MG63 (cell line): Measurements from ENCODE around the gene IL19. TPM values are rescaled to one million over a fixed set of nuclear protein-coding genes. Genes with fewer than 3 reads are reported as not detected.
A peak's percentile ranks its signal among the peaks of the same experiment; 100 is the strongest.

ENCODE experiments used
- DNase-seq: peaks from one replicate; pipeline ENCODE4 v3.0.0-alpha.2; 2020
- H3K27me3 ChIP-seq: fragments of 250-450 bp; sonication (Bioruptor Pico); 2 replicates; pipeline ENCODE4 v1.5.1; 2020; ENCODE audit warnings: mild to moderate bottlenecking, moderate library complexity
- H3K36me3 ChIP-seq: fragments of 250-450 bp; sonication (Bioruptor Pico); 2 replicates; pipeline ENCODE4 v1.5.1; 2020; ENCODE audit warnings: mild to moderate bottlenecking, moderate library complexity
- H3K4me3 ChIP-seq: fragments of 250-450 bp; sonication (Bioruptor Pico); 2 replicates; pipeline ENCODE4 v1.5.1; 2020; ENCODE audit warnings: mild to moderate bottlenecking, moderate library complexity
- H3K9me3 ChIP-seq: fragments of 250-450 bp; sonication (Bioruptor Pico); 2 replicates; pipeline ENCODE4 v1.5.1; 2020; ENCODE audit warnings: mild to moderate bottlenecking, moderate library complexity
- total RNA-seq: library from RNA; depleted of rRNA; stranded (reverse); fragments of >200 nt; shearing (Covaris generic); gene quantifications from 2 replicates; pipeline ENCODE4 v1.2.3, GENCODE V29; 2014; ENCODE audit warnings: low replicate concordance

IL19 gene
- total RNA-seq, 1 experiment from 2014 or later: not detected

DNA sequence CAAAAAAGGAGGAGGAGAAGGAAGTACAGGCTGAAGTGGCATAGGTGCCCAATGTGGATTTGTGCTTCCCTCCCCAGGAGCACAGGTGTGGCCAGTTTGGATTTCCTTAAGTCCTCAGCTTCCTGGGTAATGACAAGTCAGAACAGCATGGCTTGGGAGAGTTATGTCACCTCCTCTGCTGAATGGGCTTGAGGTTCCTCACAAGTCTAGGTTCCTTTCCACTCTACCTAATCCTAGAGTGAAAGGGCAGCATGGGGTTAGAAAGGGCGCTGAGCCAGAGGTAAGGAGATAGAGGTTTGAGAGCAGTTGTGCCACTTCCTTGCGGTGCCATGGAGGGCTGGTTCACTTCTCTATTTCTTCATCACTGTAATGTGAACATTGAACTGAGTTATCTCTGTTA lies 59.3 kb downstream of the IL19 start:
- no peak overlapping the region for H3K4me3 ChIP-seq
- no peaks in the 10 kb centered on the region for H3K36me3 ChIP-seq
- H3K27me3 ChIP-seq: peaks cover 2% of the 10 kb centered on the region
- no peaks in the 10 kb centered on the region for H3K9me3 ChIP-seq
- DNase-seq: no peak

DNA sequence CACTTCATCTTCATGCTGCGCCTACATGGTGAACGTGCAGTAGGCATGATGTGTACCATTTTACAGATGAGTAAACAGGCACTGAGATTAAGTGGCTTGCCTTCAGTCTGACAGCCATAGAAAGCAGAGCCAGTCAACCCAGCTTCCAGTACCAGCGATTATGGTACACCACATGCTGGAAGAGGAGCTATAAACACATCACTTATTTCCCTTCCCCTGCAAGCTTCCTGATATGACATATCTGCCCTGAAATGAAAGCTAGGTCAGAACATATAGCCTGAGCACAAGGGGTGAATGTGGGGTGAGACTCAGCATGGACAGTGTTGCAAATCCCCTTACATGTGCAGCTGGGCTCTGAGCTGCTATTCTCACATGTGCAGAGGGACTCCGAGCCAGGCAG lies 61.1 kb downstream of the IL19 start:
- peaks cover 2% of the 10 kb centered on the region for H3K27me3 ChIP-seq
- DNase-seq: no peak
- H3K9me3 ChIP-seq: no peaks in the 10 kb centered on the region
- H3K36me3 ChIP-seq: no peaks in the 10 kb centered on the region
- no peak overlapping the region for H3K4me3 ChIP-seq

DNA sequence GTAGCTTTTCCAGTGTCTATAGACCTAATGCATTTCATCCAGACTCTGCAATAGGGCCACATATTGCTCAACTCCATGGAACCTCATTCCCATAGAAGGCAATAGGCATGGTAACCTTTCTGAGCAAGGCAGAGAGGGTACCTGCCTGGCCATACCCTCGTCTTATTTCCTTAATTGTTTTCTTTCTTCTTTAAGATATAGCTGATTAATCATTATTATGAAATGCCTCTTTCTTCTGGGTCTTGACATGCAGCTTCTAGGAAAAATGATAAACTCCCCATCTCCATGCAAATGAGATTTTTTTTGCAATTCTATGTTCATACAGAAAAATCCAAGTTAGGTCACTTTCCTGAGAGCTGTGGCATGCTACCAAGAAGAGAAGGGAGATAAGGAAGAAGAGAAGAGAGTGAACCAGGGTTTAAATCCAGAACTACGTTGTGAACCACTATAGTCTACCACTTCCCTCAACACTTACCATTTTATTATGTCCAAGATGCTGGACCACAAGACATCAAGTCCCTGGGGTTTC lies 61.8 kb downstream of the IL19 start:
- Histone ChIP-seq H3K36me3 (no peaks in the 10 kb centered on the region), H3K9me3 (no peaks in the 10 kb centered on the region), H3K27me3 (peaks cover 2% of the 10 kb centered on the region), H3K4me3 (no peak overlapping the region)
- DNase-seq: no peak

DNA sequence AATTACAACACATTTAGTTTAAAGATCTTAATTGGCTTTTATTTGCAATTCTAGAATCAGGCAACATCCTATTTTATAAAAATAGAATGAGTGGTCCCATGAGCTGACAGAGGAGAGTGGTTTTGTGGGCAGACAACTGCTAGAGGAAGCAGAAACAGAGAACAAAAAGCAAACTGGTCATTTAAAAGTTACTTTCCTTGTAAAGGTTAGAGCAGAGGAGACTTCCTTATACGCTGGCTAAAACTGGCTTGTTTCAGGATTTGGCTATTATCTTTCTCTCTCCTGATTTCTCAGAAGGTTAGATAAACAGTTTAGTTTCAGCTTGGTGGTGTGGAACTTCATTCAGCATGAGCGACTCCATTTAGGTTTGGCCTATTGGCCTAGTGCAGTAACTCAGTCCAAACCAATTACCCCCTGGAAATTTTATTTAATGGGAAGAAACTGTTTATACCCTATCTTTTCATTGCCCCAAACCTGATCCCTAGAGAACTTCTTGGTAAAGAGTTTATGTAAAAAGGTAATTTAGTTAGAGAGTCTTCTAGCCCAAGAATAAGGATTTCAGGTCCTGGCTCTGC lies 62.6 kb downstream of the IL19 start:
- no peak for DNase-seq
- no peaks in the 10 kb centered on the region for H3K9me3 ChIP-seq
- no peaks in the 10 kb centered on the region for H3K36me3 ChIP-seq
- no peak overlapping the region for H3K4me3 ChIP-seq
- H3K27me3 ChIP-seq: peaks cover 2% of the 10 kb centered on the region

DNA sequence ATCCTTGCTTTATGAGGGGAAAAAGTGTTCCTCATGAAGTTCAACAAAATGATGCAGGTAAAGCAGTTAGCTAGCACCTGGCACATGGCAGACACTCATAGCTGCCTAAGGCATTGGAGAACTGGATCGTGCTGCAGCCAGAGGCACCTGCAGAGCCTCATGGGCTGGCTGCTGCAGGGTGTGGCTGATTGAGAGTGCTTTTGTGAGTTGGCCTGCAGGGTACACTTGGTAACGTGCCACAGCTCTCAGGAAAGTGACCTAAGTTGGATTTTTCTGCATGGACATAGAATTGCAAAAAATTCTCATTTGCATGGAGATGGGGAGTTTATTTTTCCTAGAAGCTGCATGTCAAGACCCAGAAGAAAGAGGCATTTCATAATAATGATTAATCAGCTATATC lies 63.2 kb downstream of the IL19 start:
- H3K27me3 ChIP-seq: peaks cover 2% of the 10 kb centered on the region
- H3K36me3 ChIP-seq: no peaks in the 10 kb centered on the region
- no peak for DNase-seq
- H3K9me3 ChIP-seq: no peaks in the 10 kb centered on the region
- no peak overlapping the region for H3K4me3 ChIP-seq

DNA sequence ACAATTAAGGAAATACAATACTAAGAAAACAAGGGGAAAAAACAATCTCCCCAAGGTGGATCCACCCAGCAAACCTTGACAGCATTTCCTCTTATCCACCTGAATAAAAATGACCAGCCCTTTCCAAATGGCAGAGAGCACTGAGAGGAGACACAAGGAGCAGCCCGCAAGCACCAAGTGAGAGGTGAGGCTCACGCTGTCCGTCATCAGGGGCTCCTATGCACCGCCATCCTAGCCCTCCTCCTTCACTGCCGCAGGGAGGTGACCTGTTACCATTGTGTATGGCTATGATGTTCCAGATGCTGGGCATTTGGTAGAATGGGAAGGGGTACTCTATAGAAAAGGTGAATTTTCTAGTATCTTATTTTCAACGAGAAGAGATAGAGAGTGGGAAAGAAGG lies 63.6 kb downstream of the IL19 start:
- H3K27me3 ChIP-seq: peaks cover 2% of the 10 kb centered on the region
- H3K4me3 ChIP-seq: no peak overlapping the region
- H3K36me3 ChIP-seq: no peaks in the 10 kb centered on the region
- no peaks in the 10 kb centered on the region for H3K9me3 ChIP-seq
- DNase-seq: no peak

DNA sequence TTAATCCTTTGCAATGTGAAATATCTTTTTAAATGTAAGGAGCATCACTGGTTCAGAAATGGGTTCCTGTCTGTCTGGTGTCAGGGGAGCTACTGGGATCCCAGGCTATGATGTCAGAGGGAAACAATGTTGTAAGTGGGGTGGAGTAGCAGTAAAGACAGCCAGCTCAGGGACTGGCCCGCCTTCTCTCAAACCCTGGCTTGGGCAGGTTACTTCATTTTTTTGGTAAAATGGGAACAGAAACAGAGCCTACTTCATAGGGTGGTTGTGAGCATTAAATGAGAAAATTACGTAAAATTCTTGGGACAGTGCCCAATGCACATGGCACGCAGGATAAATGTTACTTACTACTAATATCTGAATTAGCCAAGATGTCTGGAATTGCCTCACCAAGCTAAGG lies 64.1 kb downstream of the IL19 start:
- H3K27me3 ChIP-seq: peaks cover 2% of the 10 kb centered on the region
- no peaks in the 10 kb centered on the region for H3K36me3 ChIP-seq
- H3K9me3 ChIP-seq: no peaks in the 10 kb centered on the region
- H3K4me3 ChIP-seq: no peak overlapping the region
- peak; percentile 23 for DNase-seq

DNA sequence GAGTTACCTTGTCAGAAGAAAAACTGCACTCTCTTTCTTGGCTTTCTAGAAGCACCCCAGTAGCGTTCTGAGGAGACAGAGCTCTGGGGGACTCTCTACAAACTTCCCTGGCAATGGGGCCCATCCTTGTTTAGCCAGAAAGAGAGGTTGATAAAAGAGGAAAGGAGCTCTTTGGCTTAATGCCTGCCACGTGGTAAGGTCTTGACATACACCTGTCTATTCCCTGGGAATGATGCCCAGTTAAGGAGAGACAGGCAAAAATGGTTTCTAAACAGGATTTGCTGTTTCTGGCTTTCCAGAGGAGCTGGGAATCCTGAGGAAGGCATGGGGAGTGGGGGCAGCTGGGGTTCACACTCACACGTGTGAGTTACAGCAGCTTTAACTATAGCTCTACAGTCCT lies 64.6 kb downstream of the IL19 start:
- no peaks in the 10 kb centered on the region for H3K9me3 ChIP-seq
- H3K4me3 ChIP-seq: no peak overlapping the region
- H3K27me3 ChIP-seq: no peaks in the 10 kb centered on the region; the same call in none of the 2 replicates
- no peak for DNase-seq
- no peaks in the 10 kb centered on the region for H3K36me3 ChIP-seq

DNA sequence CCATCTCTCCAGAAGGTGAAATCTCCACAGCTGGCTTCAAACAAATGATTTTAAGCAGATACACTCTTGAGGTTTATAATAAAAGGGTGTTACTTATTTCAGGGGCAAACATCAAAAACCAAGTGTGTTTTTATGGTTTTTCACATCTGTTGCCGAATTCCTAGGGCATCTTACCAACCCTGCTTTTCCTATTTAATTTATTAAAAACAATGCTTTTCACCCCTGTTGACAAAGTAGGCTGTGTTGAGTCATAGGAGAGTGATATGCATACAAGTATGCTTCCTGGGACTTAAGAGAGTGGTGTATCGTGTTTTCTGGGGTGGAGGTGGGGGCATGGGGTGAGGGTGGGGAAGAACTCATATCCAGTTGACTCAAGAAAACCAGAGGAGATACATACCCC lies 65.5 kb downstream of the IL19 start:
- no peak for DNase-seq
- Histone ChIP-seq H3K36me3 (no peaks in the 10 kb centered on the region), H3K9me3 (no peaks in the 10 kb centered on the region), H3K27me3 (no peaks in the 10 kb centered on the region; the same call in none of the 2 replicates), H3K4me3 (no peak overlapping the region)

DNA sequence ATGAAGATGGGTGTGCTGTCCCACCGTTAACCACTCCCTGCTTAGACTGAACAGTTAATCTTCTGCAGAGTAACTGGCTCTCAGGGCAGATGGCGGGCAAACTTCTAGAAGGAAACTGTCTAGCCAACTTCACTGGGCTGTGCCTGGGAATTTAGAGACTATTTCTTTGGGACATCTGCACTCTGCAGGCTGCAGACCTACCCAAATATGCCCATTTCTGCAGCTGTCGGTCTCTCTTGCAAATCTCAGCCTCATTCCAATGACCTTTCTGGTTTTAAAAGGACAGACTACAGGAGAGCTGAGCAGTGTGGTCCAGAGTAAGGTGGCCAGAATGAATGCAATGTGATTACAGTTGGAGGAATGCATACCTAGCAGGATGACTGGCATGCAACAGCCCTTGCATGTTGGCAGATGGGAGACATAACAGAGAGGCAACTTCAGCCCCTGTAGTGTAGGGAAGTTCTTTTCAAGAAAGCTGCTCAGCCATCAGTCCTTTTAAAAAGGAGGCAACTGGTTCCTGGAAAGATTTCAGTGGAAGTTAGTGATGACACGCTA lies 68.5 kb downstream of the IL19 start:
- Histone ChIP-seq H3K27me3 (no peaks in the 10 kb centered on the region), H3K9me3 (no peaks in the 10 kb centered on the region), H3K4me3 (no peak overlapping the region), H3K36me3 (no peaks in the 10 kb centered on the region)
- no peak for DNase-seq

DNA sequence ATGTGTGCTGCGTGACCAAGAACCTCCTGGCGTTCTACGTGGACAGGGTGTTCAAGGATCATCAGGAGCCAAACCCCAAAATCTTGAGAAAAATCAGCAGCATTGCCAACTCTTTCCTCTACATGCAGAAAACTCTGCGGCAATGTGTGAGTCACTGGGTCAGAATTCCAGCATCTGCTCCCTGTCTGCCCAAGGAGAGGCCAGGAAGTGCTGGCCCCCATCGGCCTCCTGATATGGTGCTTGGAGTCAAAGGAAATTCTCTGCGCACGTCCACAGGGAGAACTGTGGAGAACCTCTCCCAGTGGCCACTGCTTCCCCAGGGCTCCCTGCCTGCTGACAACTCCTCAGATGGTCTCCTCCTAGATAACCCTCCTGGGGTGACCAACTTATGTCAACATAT lies 69.3 kb downstream of the IL19 start:
- DNase-seq: peak; percentile 79

DNA sequence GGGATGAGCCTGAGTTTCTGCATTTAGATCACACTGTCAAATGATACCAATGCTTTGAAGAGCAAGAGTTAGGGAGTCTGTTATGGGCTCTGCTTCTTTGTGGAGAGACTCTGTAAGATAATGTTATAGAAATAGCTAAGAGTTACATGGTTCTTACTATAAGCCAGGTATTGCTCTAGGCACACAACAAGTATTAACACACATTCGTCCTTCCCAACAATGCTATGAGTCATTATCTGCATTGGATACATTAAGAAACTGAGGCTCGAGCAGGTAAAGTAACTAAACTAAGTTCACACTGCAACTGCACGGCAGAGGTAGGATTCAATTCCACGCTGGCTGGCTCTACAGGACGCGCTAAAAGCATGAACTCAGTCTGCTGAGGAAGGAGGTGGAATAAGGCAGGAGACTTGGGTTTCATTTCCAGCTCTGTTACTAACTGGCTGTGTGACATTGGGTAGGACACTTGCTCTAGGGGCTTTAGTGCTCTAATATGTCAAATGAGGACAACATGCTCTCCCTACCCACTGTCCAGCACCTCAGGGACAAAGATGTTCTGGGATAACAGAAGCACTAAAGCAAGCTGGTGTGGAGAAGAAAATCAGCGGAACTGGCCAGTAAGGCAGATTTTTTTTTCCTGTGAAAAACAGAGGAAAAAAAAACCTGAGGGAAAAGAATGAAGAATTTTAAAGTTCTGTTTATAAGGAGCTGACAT lies 71.2 kb downstream of the IL19 start:
- no peak for DNase-seq
- no peaks in the 10 kb centered on the region for H3K9me3 ChIP-seq
- H3K4me3 ChIP-seq: no peak overlapping the region
- H3K27me3 ChIP-seq: no peaks in the 10 kb centered on the region
- no peaks in the 10 kb centered on the region for H3K36me3 ChIP-seq

More for the DNA sequence above, 69.3 kb downstream of the IL19 start:
- H3K36me3 ChIP-seq: no peaks in the 10 kb centered on the region
- no peaks in the 10 kb centered on the region for H3K27me3 ChIP-seq
- H3K9me3 ChIP-seq: no peaks in the 10 kb centered on the region
- no peak overlapping the region for H3K4me3 ChIP-seq

DNA sequence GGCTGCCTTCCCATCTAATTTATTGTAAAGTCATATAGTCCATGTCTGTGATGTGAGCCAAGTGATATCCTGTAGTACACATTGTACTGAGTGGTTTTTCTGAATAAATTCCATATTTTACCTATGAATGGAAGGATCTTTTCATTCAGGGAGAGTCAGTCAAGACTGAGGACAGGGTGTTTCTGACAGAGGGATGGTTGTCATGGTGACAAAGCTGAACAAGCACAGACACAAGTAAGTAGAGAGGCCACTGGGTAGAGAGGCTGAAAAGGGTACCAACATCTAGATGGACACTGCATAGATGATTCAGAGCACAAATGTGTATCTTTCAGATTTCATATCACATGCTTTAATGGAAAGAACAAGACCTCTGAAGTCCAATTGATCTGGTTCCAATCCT lies 72.3 kb downstream of the IL19 start:
- DNase-seq: no peak
- Histone ChIP-seq H3K27me3 (no peaks in the 10 kb centered on the region), H3K9me3 (no peaks in the 10 kb centered on the region), H3K36me3 (no peaks in the 10 kb centered on the region), H3K4me3 (no peak overlapping the region)

DNA sequence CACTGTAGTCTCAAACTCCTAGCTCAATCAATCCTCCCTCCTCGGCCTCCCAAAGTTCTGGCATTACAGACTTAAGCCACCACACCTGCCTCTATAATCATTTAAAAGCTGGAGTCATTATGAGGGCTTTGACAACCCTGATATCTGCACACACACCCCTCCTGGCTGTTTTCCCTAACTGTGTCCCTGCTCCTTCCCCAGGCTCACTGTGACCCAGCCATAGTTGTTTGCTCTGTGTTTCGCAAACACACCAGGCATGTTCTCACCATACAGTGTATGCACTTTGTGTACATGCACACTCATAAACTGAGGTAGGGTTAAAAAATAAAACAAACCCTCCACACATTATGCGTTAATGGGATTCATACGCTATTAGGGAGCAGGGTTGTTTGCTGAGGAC lies 73.1 kb downstream of the IL19 start:
- no peak for DNase-seq
- no peaks in the 10 kb centered on the region for H3K27me3 ChIP-seq
- no peak overlapping the region for H3K4me3 ChIP-seq
- no peaks in the 10 kb centered on the region for H3K36me3 ChIP-seq
- H3K9me3 ChIP-seq: no peaks in the 10 kb centered on the region

DNA sequence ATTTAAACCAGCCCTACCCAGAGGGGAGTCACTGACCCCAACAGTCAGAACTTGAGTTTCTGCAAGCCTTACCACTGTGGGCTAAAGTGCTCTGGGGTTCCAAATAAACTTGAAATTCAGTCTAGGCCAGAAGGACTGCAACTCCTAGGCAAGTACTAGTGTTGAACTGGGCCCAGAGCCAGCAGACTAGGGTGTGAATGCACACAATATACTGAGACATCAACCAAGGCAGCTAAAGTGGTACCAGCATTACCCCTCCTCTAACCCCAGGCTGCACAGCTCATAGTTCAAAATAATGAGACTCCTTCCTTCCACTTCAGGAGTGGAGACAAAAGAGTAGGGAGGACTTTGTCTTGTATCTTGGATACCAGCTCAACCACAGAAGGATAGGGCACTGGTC lies 75.9 kb downstream of the IL19 start:
- Histone ChIP-seq H3K4me3 (no peak overlapping the region), H3K9me3 (peaks cover 6% of the 10 kb centered on the region; the same call in 1 of the 2 replicates), H3K27me3 (no peaks in the 10 kb centered on the region), H3K36me3 (no peaks in the 10 kb centered on the region)
- DNase-seq: no peak

DNA sequence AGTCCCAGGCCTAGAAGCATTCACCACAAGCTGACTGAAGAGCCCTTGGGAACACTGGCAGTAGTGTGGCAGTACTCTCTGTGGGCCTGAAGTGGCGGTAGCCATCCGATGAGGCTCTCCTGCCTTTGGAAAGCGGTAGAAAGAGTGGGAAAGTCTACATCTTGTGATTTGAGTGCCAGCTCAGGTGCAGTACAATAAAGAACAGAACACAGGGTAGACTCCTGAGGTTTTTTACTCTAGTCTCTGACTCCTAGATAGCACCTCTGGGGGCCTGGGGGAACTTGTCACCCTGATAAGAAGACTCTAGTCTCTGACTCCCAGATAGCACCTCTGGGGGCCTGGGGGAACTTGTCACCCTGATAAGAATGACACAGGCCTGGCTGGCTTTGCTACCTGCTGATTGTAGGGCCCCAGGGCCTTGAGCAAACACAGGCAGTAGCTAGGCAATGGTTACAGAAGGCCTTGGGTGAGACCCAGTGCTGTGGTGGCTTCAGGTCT lies 76.8 kb downstream of the IL19 start:
- no peak for DNase-seq
- no peaks in the 10 kb centered on the region for H3K36me3 ChIP-seq
- peaks cover 11% of the 10 kb centered on the region for H3K9me3 ChIP-seq
- no peak overlapping the region for H3K4me3 ChIP-seq
- H3K27me3 ChIP-seq: no peaks in the 10 kb centered on the region

DNA sequence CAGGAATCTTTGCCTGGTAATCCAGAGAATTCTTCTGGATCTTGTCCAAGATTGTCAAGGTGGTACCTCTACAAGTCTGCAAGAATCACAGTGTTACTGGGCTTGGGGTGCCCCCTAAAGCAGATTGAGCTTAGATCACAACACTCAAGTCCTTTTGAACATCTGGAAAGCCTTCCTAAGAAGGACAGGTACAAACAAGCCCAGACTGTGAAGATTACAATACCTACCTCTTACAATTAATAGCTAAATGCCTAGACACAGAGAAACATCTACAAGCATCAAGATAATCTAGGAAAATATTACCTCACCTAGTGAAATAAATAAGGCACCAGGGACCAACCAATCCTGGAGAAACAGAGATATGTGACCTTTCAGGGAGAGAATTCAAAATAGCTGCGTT lies 77.4 kb downstream of the IL19 start:
- Histone ChIP-seq H3K27me3 (no peaks in the 10 kb centered on the region), H3K36me3 (no peaks in the 10 kb centered on the region), H3K4me3 (no peak overlapping the region), H3K9me3 (peaks cover 17% of the 10 kb centered on the region)
- DNase-seq: no peak

DNA sequence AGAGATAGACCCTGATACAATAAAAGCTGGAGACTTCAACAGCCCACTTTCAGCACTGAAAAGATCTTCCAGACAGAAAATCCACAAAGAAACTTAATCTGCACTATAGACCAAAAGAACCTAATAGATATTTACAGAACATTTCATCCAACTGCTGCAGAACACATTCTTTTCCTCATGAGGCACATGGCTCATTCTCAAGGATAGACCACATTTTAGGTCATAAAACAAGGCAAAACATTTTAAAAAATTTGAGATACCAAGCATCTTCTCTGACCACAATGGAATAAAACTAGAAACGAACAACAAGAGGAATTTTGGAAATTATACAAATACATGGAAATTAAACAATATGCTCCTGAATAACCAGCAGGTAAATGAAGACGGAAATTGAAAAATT lies 79.8 kb downstream of the IL19 start:
- Histone ChIP-seq H3K36me3 (no peaks in the 10 kb centered on the region), H3K4me3 (no peak overlapping the region), H3K27me3 (no peaks in the 10 kb centered on the region), H3K9me3 (peaks cover 25% of the 10 kb centered on the region)
- DNase-seq: no peak
